BJ (cell line): ENCODE results near the gene CYP1A1. TPM values are rescaled to one million over a fixed set of nuclear protein-coding genes. Genes with fewer than 3 reads are reported as not detected.

Source experiments
- CTCF ChIA-PET: fragments of 350-600 bp; formaldehyde crosslinking; extraction: SDS; loops from one replicate; lab custom pipeline; 2021; ENCODE audit warnings: antibody characterized with exemption, inconsistent platforms; lab: Yijun Ruan, JAX
- POLR2A ChIA-PET: fragments of 300-600 bp; sonication (Branson Sonifier 250); formaldehyde crosslinking; extraction: SDS; loops from one replicate; lab custom pipeline; 2021; ENCODE audit warnings: antibody characterized with exemption; lab: Charles Lee
- DNase-seq: peaks from one replicate; pipeline ENCODE4 v3.0.0-alpha.2; 2011; ENCODE audit warnings: low read depth
- H3K27me3 ChIP-seq: 2 replicates; pipeline ENCODE4 v1.6.0; 2011; ENCODE audit warnings: low read length; ENCODE audit not compliant: control insufficient read depth, insufficient read depth
- H3K36me3 ChIP-seq: 2 replicates; pipeline ENCODE4 v1.5.1; 2011; ENCODE audit warnings: low read length; ENCODE audit not compliant: control insufficient read depth, insufficient read depth
- H3K4me3 ChIP-seq: 2 replicates; pipeline ENCODE4 v1.5.1; 2011; ENCODE audit warnings: low read depth, mild to moderate bottlenecking, control low read depth, low read length
- CTCF ChIP-seq: IDR thresholded peaks from 2 replicates; pipeline ENCODE4 v1.5.1; 2011; ENCODE audit warnings: low read depth, mild to moderate bottlenecking, control low read depth, inconsistent platforms, low read length, moderate library complexity; ENCODE audit not compliant: insufficient read depth
- polyA plus RNA-seq: library from polyadenylated mRNA; depleted of rRNA; stranded (reverse); fragments of >200 nt; gene quantifications from 2 replicates; pipeline ENCODE4 v1.2.3, GENCODE V29; 2011

The CYP1A1 gene
- polyA plus RNA-seq, 1 experiment, result not detected

GRCh38 chr15:74763416-74763815, 38.1 kb upstream of the CYP1A1 start:
- Histone ChIP-seq H3K36me3 (no peaks in the 10 kb centered on the region), H3K4me3 (no peak overlapping the region), H3K27me3 (peaks cover 11% of the 10 kb centered on the region)
- no peak for DNase-seq
- CTCF ChIA-PET, result interaction anchor here (1.1 to 26.9 kb wide), 3 partner anchors 8 to 188 kb away, joined by 3 to 563 read pairs (median 22); no protein-coding TSS in a partner anchor
- no peak for TF ChIP-seq CTCF
- POLR2A ChIA-PET, result no interaction called here

- ChIA-PET POLR2A (no interaction called here), CTCF (interaction anchor here (0.7 to 26.9 kb wide), 4 partner anchors 8 to 189 kb away, joined by 3 to 563 read pairs (median 13); no protein-coding TSS in a partner anchor)
- H3K27me3 ChIP-seq, result peaks cover 11% of the 10 kb centered on the region
- no peak for DNase-seq
- no peak overlapping the region for H3K4me3 ChIP-seq
- no peak for TF ChIP-seq CTCF
- H3K36me3 ChIP-seq, result no peaks in the 10 kb centered on the region
Measured at GRCh38 chr15:74762791-74763150, 37.4 kb upstream of the CYP1A1 start.

- DNase-seq, result no peak
- Histone ChIP-seq H3K27me3 (peaks cover 9% of the 10 kb centered on the region), H3K4me3 (no peak overlapping the region), H3K36me3 (no peaks in the 10 kb centered on the region)
- POLR2A ChIA-PET, result no interaction called here
- TF ChIP-seq CTCF, result no peak
- CTCF ChIA-PET, result interaction anchor here (3.6 to 26.9 kb wide), 2 partner anchors 11 to 127 kb away, joined by 43 to 563 read pairs; no protein-coding TSS in a partner anchor
Measured at GRCh38 chr15:74758736-74759135, 33.4 kb upstream of the CYP1A1 start.

GRCh38 chr15:74754593-74755215, 29.4 kb upstream of the CYP1A1 start:
- no peak overlapping the region for H3K4me3 ChIP-seq
- H3K36me3 ChIP-seq, result no peaks in the 10 kb centered on the region
- no peak for DNase-seq
- no peak for TF ChIP-seq CTCF
- peaks cover 15% of the 10 kb centered on the region for H3K27me3 ChIP-seq
- ChIA-PET CTCF (interaction anchor here (1.2 to 2.7 kb wide), 2 partner anchors 15 to 26 kb away, joined by 3 to 16 read pairs; no protein-coding TSS in a partner anchor), POLR2A (no interaction called here)

GRCh38 chr15:74752531-74752930, 27.2 kb upstream of the CYP1A1 start:
- DNase-seq, result peak; percentile 15
- Histone ChIP-seq H3K4me3 (no peak overlapping the region), H3K36me3 (no peaks in the 10 kb centered on the region), H3K27me3 (peaks cover 11% of the 10 kb centered on the region)
- no peak for TF ChIP-seq CTCF
- CTCF ChIA-PET, result interaction anchor here (0.6 to 5.7 kb wide), 3 partner anchors 17 to 356 kb away, joined by 3 to 24 read pairs (median 5); no protein-coding TSS in a partner anchor
- POLR2A ChIA-PET, result no interaction called here
